ENCODE results near the gene LY6G6C. TPM values are rescaled to one million over a fixed set of nuclear protein-coding genes. Genes with fewer than 3 reads are reported as not detected.

The LY6G6C gene
- total RNA-seq, 1 donor from 2014 or later: 0.30 TPM

GRCh38 chr6:31737315-31737990, 15.9 kb upstream of the LY6G6C start:
- no peak for TF ChIP-seq CTCF (IDR thresholded peaks at IDR 0.05)
- Mint-ChIP-seq H3K4me3 (ENCODE audit: unreplicated experiment) (peak overlapping the region; percentile 100), H3K27me3 (ENCODE audit: low read depth) (no peaks in the 10 kb centered on the region), H3K4me1 (ENCODE audit: low read depth) (peaks cover 57% of the 10 kb centered on the region), H3K27ac (ENCODE audit: unreplicated experiment) (peak overlapping the region; percentile 97), H3K9me3 (ENCODE audit: low read depth) (no peaks in the 10 kb centered on the region), H3K36me3 (ENCODE audit: low read depth) (peaks cover 16% of the 10 kb centered on the region)
- no peak for DNase-seq (ENCODE audit: low spot score)

GRCh38 chr6:31736768-31737314, 15.3 kb upstream of the LY6G6C start:
- TF ChIP-seq CTCF (IDR thresholded peaks at IDR 0.05): no peak
- Mint-ChIP-seq H3K27ac (ENCODE audit: unreplicated experiment) (peak overlapping the region; percentile 97), H3K9me3 (ENCODE audit: low read depth) (no peaks in the 10 kb centered on the region), H3K4me1 (ENCODE audit: low read depth) (peaks cover 61% of the 10 kb centered on the region), H3K4me3 (ENCODE audit: unreplicated experiment) (peak overlapping the region; percentile 100), H3K36me3 (ENCODE audit: low read depth) (peaks cover 20% of the 10 kb centered on the region), H3K27me3 (ENCODE audit: low read depth) (no peaks in the 10 kb centered on the region)
- DNase-seq (ENCODE audit: low spot score): no peak

GRCh38 chr6:31736021-31736767, 14.6 kb upstream of the LY6G6C start, which contains the start of gene CLIC1:
TSS of gene CLIC1 (minus strand) at chr6:31736530. CDS start at chr6:31736300, 230 bp downstream.
- no peaks in the 10 kb centered on the region for H3K27me3 Mint-ChIP-seq (ENCODE audit: low read depth)
- H3K27ac Mint-ChIP-seq (ENCODE audit: unreplicated experiment): peak within 1 kb of the TSS; percentile 97
- no peak for TF ChIP-seq CTCF (IDR thresholded peaks at IDR 0.05)
- DNase-seq (ENCODE audit: low spot score): no peak
- peaks cover 23% of the 10 kb centered on the region for H3K36me3 Mint-ChIP-seq (ENCODE audit: low read depth)
- H3K4me1 Mint-ChIP-seq (ENCODE audit: low read depth): peaks cover 64% of the 10 kb centered on the region
- H3K9me3 Mint-ChIP-seq (ENCODE audit: low read depth): no peaks in the 10 kb centered on the region
- H3K4me3 Mint-ChIP-seq (ENCODE audit: unreplicated experiment): peak within 1 kb of the TSS; percentile 100

- peak; percentile 7 for TF ChIP-seq CTCF (IDR thresholded peaks at IDR 0.05)
- H3K36me3 Mint-ChIP-seq (ENCODE audit: low read depth): peaks cover 23% of the 10 kb centered on the region
- H3K4me3 Mint-ChIP-seq (ENCODE audit: unreplicated experiment): peak overlapping the region; percentile 100
- H3K27me3 Mint-ChIP-seq (ENCODE audit: low read depth): no peaks in the 10 kb centered on the region
- H3K9me3 Mint-ChIP-seq (ENCODE audit: low read depth): no peaks in the 10 kb centered on the region
- H3K27ac Mint-ChIP-seq (ENCODE audit: unreplicated experiment): peak overlapping the region; percentile 97
- no peak for DNase-seq (ENCODE audit: low spot score)
- H3K4me1 Mint-ChIP-seq (ENCODE audit: low read depth): peaks cover 68% of the 10 kb centered on the region
Observed at GRCh38 chr6:31734821-31735406, 13.4 kb upstream of the LY6G6C start.

- Mint-ChIP-seq H3K4me1 (ENCODE audit: low read depth) (peaks cover 65% of the 10 kb centered on the region), H3K27me3 (ENCODE audit: low read depth) (no peaks in the 10 kb centered on the region), H3K9me3 (ENCODE audit: low read depth) (no peaks in the 10 kb centered on the region), H3K4me3 (ENCODE audit: unreplicated experiment) (peak overlapping the region; percentile 100), H3K27ac (ENCODE audit: unreplicated experiment) (peak overlapping the region; percentile 97), H3K36me3 (ENCODE audit: low read depth) (peaks cover 23% of the 10 kb centered on the region)
- no peak for DNase-seq (ENCODE audit: low spot score)
- no peak for TF ChIP-seq CTCF (IDR thresholded peaks at IDR 0.05)
Observed at GRCh38 chr6:31734247-31734820, 12.8 kb upstream of the LY6G6C start.
